ENCODE data around the gene SCEL. TPM values are rescaled to one million over a fixed set of nuclear protein-coding genes. Genes with fewer than 3 reads are reported as not detected.

Gene SCEL
- total RNA-seq, 1 donor from 2014 or later, result not detected

- Mint-ChIP-seq H3K27me3 (no peaks in the 10 kb centered on the region), H3K36me3 (ENCODE audit: insufficient read depth) (no peaks in the 10 kb centered on the region), H3K4me1 (ENCODE audit: low read depth) (no peaks in the 10 kb centered on the region), H3K9me3 (ENCODE audit: low read depth) (peaks cover 2% of the 10 kb centered on the region), H3K4me3 (ENCODE audit: low read depth) (no peak overlapping the region), H3K27ac (no peak overlapping the region)
- DNase-seq (ENCODE audit: low spot score, unreplicated experiment), result no peak
- TF ChIP-seq CTCF (IDR thresholded peaks at IDR 0.05; ENCODE audit: unreplicated experiment), result no peak
Measured at GRCh38 chr13:77678691-77679235, 143.3 kb downstream of the SCEL start.

- Mint-ChIP-seq H3K4me3 (ENCODE audit: low read depth) (no peak overlapping the region), H3K4me1 (ENCODE audit: low read depth) (peaks cover 10% of the 10 kb centered on the region), H3K9me3 (ENCODE audit: low read depth) (peaks cover 17% of the 10 kb centered on the region), H3K27me3 (no peaks in the 10 kb centered on the region), H3K27ac (no peak overlapping the region), H3K36me3 (ENCODE audit: insufficient read depth) (no peaks in the 10 kb centered on the region)
- no peak for TF ChIP-seq CTCF (IDR thresholded peaks at IDR 0.05; ENCODE audit: unreplicated experiment)
- DNase-seq (ENCODE audit: low spot score, unreplicated experiment), result no peak
Measured at GRCh38 chr13:77687799-77688198, 152.3 kb downstream of the SCEL start.

GRCh38 chr13:77691871-77692270 is 156.4 kb downstream of the SCEL start:
- Mint-ChIP-seq H3K36me3 (ENCODE audit: insufficient read depth) (no peaks in the 10 kb centered on the region), H3K27me3 (peaks cover 10% of the 10 kb centered on the region), H3K9me3 (ENCODE audit: low read depth) (peaks cover 11% of the 10 kb centered on the region), H3K27ac (no peak overlapping the region), H3K4me1 (ENCODE audit: low read depth) (peaks cover 26% of the 10 kb centered on the region), H3K4me3 (ENCODE audit: low read depth) (no peak overlapping the region)
- TF ChIP-seq CTCF (IDR thresholded peaks at IDR 0.05; ENCODE audit: unreplicated experiment), result no peak
- DNase-seq (ENCODE audit: low spot score, unreplicated experiment), result no peak

- DNase-seq (ENCODE audit: low spot score, unreplicated experiment), result no peak
- H3K27me3 Mint-ChIP-seq, result peaks cover 13% of the 10 kb centered on the region
- H3K9me3 Mint-ChIP-seq (ENCODE audit: low read depth), result peaks cover under 1% of the 10 kb centered on the region
- no peak overlapping the region for H3K27ac Mint-ChIP-seq
- H3K4me1 Mint-ChIP-seq (ENCODE audit: low read depth), result peaks cover 28% of the 10 kb centered on the region
- no peaks in the 10 kb centered on the region for H3K36me3 Mint-ChIP-seq (ENCODE audit: insufficient read depth)
- H3K4me3 Mint-ChIP-seq (ENCODE audit: low read depth), result peak overlapping the region; percentile 5
- no peak for TF ChIP-seq CTCF (IDR thresholded peaks at IDR 0.05; ENCODE audit: unreplicated experiment)
Measured at GRCh38 chr13:77692746-77693448, 157.4 kb downstream of the SCEL start.

GRCh38 chr13:77693449-77693940 is 158.0 kb downstream of the SCEL start:
- Mint-ChIP-seq H3K4me3 (ENCODE audit: low read depth) (no peak overlapping the region), H3K9me3 (ENCODE audit: low read depth) (no peaks in the 10 kb centered on the region), H3K27me3 (peaks cover 13% of the 10 kb centered on the region), H3K4me1 (ENCODE audit: low read depth) (peaks cover 28% of the 10 kb centered on the region), H3K27ac (no peak overlapping the region), H3K36me3 (ENCODE audit: insufficient read depth) (no peaks in the 10 kb centered on the region)
- DNase-seq (ENCODE audit: low spot score, unreplicated experiment), result no peak
- no peak for TF ChIP-seq CTCF (IDR thresholded peaks at IDR 0.05; ENCODE audit: unreplicated experiment)

Other genes with a start within 250 kb of the SCEL start
- 58.4 and 64.8 TPM in 2 replicates for gene MYCBP2, start 208.6 kb upstream of the SCEL start, total RNA-seq
- 46.3 and 51.4 TPM in 2 replicates for gene SLAIN1, start 162.0 kb downstream of the SCEL start, total RNA-seq